Sigmoid colon (tissue), 7 donors: Measurements from ENCODE around the gene TOM1L2. TPM values are rescaled to one million over a fixed set of nuclear protein-coding genes. Genes with fewer than 3 reads are reported as not detected.

Source experiments
- DNase-seq: peaks from one replicate; pipeline ENCODE4 v3.0.0-alpha.2; 2019
- H3K27ac ChIP-seq, 4 donors: fragments of 200-600 bp; sonication (generic); one replicate each; pipeline ENCODE4 v1.5.1; 2016 to 2019; ENCODE audit warnings: mild to moderate bottlenecking in 1 of 4
- H3K27me3 ChIP-seq, 3 donors: fragments of 200-600 bp; sonication (generic); one replicate each; pipeline ENCODE4 v1.5.1; 2019; ENCODE audit warnings: mild to moderate bottlenecking in 1 of 3
- H3K36me3 ChIP-seq, 4 donors: fragments of 200-600 bp; sonication (generic); one replicate each; pipeline ENCODE4 v1.5.1; 2016 to 2019
- H3K4me1 ChIP-seq, 4 donors: fragments of 200-600 bp; sonication (generic); one replicate each; pipeline ENCODE4 v1.5.1; 2017 to 2019
- H3K4me3 ChIP-seq, 4 donors: fragments of 200-600 bp; sonication (generic); one replicate each; pipeline ENCODE4 v1.5.1; 2017 to 2019; ENCODE audit warnings: mild to moderate bottlenecking in 2 of 4, moderate library complexity in 1 of 4
- H3K9me3 ChIP-seq, 4 donors: fragments of 200-600 bp in 3 of 4; sonication (generic) in 3 of 4; one replicate each; pipeline versions ENCODE4 v1.5.1 to v1.6.1; 2013 to 2019
- EP300 ChIP-seq, 4 donors: sonication (generic); formaldehyde crosslinking; IDR thresholded peaks; one replicate each; pipeline ENCODE4 v1.6.1; 2017; ENCODE audit warnings: antibody characterized with exemption in 4 of 4
- POLR2A ChIP-seq, 2 donors: fragments of 450-650 bp; IDR thresholded peaks; one replicate each; pipeline ENCODE4 v1.6.1; 2016; ENCODE audit warnings: antibody characterized with exemption in 2 of 2, mild to moderate bottlenecking in 2 of 2, moderate library complexity in 2 of 2
- POLR2AphosphoS5 ChIP-seq, 4 donors: sonication (generic); formaldehyde crosslinking; IDR thresholded peaks; one replicate each; pipeline ENCODE4 v1.6.1; 2017; ENCODE audit warnings: antibody characterized with exemption in 4 of 4
- WGBS, 2 donors: extraction: QIAGEN DNeasy Blood & Tissue Kit; methylation state at CpG; one replicate each; pipeline ENCODE4 v1.1.7; 2013; 5-methylcytosine and 5-hydroxymethylcytosine counted together
- intact Hi-C: fragments of 100-400 bp; cut with DNase I; formaldehyde crosslinking; loops from one replicate; pipeline ENCODE4 v1.15.1; 2023
- polyA plus RNA-seq, 3 donors: library from polyadenylated mRNA; stranded (reverse); fragments of 200-250 nt; gene quantifications; one replicate each; pipeline ENCODE4 v1.2.3, GENCODE V29; 2013
- total RNA-seq, 4 donors: library from RNA; depleted of rRNA; stranded (reverse); fragments of >200 nt; gene quantifications; one replicate each; pipeline ENCODE4 v1.1.0, GENCODE V29; 2016
- TF ChIP-seq, protein P1 (sequence below), 4 experiments: fragments of 450-650 bp in 3 of 4; fragments of 200-600 bp in 1 of 4; IDR thresholded peaks; one replicate each; pipeline ENCODE4 v1.5.1; 2016 to 2019; ENCODE audit warnings: antibody characterized with exemption in 4 of 4, mild to moderate bottlenecking in 3 of 4, moderate library complexity in 2 of 4
- donor health status: healthy with polysubstance abuse.
- donor health status: Bipolar disorder and iron deficiency.
- donor health status: healthy.

The TOM1L2 gene
- total and polyA plus RNA-seq, 7 donors: 13.8 to 215 (median 43.3) TPM

DNA sequence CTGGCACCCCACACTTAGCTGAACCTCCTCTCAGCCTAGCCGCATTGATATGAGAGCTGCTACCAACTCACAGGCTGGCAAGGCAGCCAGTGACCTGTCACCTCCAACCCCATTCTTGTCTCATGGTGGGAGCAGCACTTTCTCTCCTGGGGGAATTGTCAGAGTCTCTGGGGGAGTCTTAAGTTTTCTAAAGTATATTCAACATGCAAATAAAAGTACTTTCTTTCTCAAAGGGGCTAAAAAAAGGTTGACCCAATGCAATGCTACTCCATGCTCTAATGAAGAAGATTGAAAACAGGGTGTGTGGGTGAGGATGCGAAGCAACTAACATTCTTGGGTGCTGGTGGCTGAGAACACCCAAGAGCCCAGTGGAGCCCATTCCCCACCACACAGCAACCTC, 82.3 kb downstream of the TOM1L2 start:
- H3K36me3 ChIP-seq: peaks cover 0 to 33% (median 6%) of the 10 kb centered on the region in 4 donors

DNA sequence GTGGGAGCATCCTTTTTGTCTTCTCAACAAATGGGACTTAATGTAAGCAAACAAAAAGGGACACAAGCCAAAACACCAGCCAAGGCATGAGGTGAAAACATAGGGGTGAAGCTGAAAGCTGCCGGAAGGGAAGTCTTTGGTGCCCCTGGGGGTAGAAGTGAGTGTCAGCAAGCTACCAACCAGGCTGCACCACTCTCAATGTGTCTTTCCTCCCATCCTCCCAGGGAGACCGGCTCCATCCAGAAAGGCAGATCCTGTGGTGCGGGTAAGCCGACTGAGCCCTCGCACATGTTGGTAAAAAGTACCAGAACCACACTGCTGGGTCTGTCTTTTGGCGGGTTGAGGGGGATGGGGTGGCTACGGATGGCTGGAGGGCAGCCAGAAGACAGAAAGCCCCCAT, 83.4 kb downstream of the TOM1L2 start:
- Histone ChIP-seq H3K27me3 (no peaks in the 10 kb centered on the region), H3K9me3 (no peaks in the 10 kb centered on the region), H3K4me3 (no peak overlapping the region), H3K4me1 (peaks cover 0 to 11% (median 5%) of the 10 kb centered on the region in 4 donors), H3K27ac (no peak overlapping the region), H3K36me3 (peaks cover 8 to 37% (median 14%) of the 10 kb centered on the region in 4 donors)
- 83 to 94% methylated on average over 7 of the region's 7 CpGs for WGBS, 2 donors
- intact Hi-C loops: no loop called here
- TF ChIP-seq EP300 (IDR thresholded peaks at IDR 0.05) (no peak), POLR2A (IDR thresholded peaks at IDR 0.05) (no peak), POLR2AphosphoS5 (IDR thresholded peaks at IDR 0.05) (no peak)
- TF ChIP-seq, protein P1, sequence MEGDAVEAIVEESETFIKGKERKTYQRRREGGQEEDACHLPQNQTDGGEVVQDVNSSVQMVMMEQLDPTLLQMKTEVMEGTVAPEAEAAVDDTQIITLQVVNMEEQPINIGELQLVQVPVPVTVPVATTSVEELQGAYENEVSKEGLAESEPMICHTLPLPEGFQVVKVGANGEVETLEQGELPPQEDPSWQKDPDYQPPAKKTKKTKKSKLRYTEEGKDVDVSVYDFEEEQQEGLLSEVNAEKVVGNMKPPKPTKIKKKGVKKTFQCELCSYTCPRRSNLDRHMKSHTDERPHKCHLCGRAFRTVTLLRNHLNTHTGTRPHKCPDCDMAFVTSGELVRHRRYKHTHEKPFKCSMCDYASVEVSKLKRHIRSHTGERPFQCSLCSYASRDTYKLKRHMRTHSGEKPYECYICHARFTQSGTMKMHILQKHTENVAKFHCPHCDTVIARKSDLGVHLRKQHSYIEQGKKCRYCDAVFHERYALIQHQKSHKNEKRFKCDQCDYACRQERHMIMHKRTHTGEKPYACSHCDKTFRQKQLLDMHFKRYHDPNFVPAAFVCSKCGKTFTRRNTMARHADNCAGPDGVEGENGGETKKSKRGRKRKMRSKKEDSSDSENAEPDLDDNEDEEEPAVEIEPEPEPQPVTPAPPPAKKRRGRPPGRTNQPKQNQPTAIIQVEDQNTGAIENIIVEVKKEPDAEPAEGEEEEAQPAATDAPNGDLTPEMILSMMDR (IDR thresholded peaks at IDR 0.05): no peak
- no peak for DNase-seq

More for the DNA sequence above, 82.3 kb downstream of the TOM1L2 start:
- Histone ChIP-seq H3K27ac (no peak overlapping the region), H3K4me3 (no peak overlapping the region), H3K4me1 (peaks cover 0 to 11% (median 5%) of the 10 kb centered on the region in 4 donors), H3K9me3 (no peaks in the 10 kb centered on the region), H3K27me3 (no peaks in the 10 kb centered on the region)
- WGBS, 2 donors: 95 to 97% methylated on average over 2 of the region's 2 CpGs
- TF ChIP-seq POLR2A (IDR thresholded peaks at IDR 0.05) (no peak), EP300 (IDR thresholded peaks at IDR 0.05) (no peak), POLR2AphosphoS5 (IDR thresholded peaks at IDR 0.05) (no peak)
- TF ChIP-seq, protein P1 (IDR thresholded peaks at IDR 0.05): no peak
- intact Hi-C loops: no loop called here
- no peak for DNase-seq

DNA sequence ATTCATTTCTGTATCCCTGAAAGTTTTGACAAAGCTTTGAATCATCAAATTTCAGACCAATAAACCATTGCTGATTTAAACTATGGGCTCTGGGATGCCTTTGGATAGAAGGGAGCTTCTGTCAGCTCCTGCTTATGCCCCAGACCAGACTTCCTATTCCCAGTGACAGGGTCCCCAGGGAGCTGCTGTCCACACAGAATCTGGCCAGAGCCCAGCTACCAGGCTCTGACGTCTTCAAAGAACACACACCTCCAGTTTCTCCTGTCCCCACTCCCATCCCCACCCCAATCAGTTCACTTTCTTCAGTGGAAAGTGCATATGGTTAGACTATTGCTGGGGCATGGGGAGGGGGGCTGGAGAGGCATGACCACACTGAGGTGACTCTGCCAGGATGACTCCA, 83.8 kb downstream of the TOM1L2 start:
- Histone ChIP-seq H3K27ac (no peak overlapping the region), H3K4me3 (no peak overlapping the region), H3K36me3 (peaks cover 9 to 37% (median 16%) of the 10 kb centered on the region in 4 donors), H3K9me3 (no peaks in the 10 kb centered on the region), H3K27me3 (no peaks in the 10 kb centered on the region), H3K4me1 (peaks cover 0 to 11% (median 5%) of the 10 kb centered on the region in 4 donors)
- DNase-seq: no peak
- TF ChIP-seq POLR2A (IDR thresholded peaks at IDR 0.05) (no peak), EP300 (IDR thresholded peaks at IDR 0.05) (no peak), POLR2AphosphoS5 (IDR thresholded peaks at IDR 0.05) (no peak)
- TF ChIP-seq, protein P1 (IDR thresholded peaks at IDR 0.05): no peak
- intact Hi-C loops: no loop called here
- WGBS, 2 donors: 73 to 83% methylated on average over 1 of the region's 1 CpG

DNA sequence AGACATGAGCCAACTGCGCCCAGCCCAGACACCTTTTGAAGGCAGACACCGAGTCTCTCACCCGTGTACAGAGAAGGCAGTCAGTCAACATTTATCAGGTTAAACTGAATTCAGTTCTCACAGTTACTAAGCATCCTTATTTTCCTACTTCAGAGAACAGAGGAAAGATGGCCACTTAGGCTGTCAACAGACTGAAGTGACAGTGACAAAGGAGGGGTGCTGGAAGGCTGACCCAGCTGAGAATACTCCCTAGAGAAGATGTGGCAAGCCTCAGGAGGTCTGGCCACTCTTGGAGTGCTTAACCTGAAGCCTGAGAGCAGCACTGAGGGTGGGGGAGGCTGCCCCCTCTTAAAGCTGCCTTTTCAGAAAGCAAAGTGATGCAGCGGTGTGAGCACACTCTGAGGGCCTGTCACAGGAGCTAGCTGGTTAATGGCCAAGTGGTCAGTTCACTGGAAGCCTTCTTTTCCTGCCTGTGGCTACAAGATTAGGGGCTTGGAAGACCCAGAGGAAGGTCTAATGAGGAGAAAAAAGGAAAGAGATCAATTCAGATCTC, 84.4 kb downstream of the TOM1L2 start:
- DNase-seq: no peak
- Histone ChIP-seq H3K36me3 (peaks cover 11 to 37% (median 16%) of the 10 kb centered on the region in 4 donors), H3K4me1 (peaks cover 0 to 11% (median 5%) of the 10 kb centered on the region in 4 donors), H3K9me3 (no peaks in the 10 kb centered on the region), H3K27ac (no peak overlapping the region), H3K4me3 (no peak overlapping the region), H3K27me3 (no peaks in the 10 kb centered on the region)
- 95% methylated on average over 4 of the region's 4 CpGs for WGBS, 2 donors
- TF ChIP-seq EP300 (IDR thresholded peaks at IDR 0.05) (no peak), POLR2AphosphoS5 (IDR thresholded peaks at IDR 0.05) (no peak), POLR2A (IDR thresholded peaks at IDR 0.05) (no peak)
- TF ChIP-seq, protein P1 (IDR thresholded peaks at IDR 0.05): no peak
- intact Hi-C loops: no loop called here

DNA sequence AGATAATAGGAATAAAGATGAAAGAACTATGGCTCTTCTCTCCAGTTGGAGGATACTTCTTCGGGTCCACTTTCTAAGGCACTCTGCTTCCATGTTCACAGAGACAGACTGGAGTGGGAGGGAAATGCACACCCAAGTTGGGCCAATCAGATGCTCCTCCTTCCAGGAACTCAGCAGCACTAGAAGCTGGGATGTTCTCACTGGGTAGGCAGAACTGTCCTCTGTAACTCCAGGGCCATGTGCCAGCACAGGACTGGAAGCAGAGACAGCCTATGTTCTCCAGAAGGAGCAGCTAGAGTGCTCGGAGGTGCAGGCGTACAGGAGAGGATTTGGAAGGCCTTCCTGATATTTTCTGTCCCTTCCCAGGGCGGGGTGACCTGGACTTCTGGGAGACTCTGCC, 85.5 kb downstream of the TOM1L2 start:
- WGBS, 2 donors: 80 to 93% methylated on average over 4 of the region's 4 CpGs
- peaks cover 0 to 11% (median 5%) of the 10 kb centered on the region in 4 donors for H3K4me1 ChIP-seq
- intact Hi-C loops: no loop called here
- H3K36me3 ChIP-seq: peaks cover 21 to 37% (median 24%) of the 10 kb centered on the region in 4 donors
- peak; percentile 75 for DNase-seq
- no peak for TF ChIP-seq POLR2AphosphoS5 (IDR thresholded peaks at IDR 0.05)
- TF ChIP-seq EP300 (IDR thresholded peaks at IDR 0.05): no peak
- TF ChIP-seq POLR2A (IDR thresholded peaks at IDR 0.05): no peak
- TF ChIP-seq, protein P1 (IDR thresholded peaks at IDR 0.05): no peak
- no peaks in the 10 kb centered on the region for H3K27me3 ChIP-seq
- peak overlapping the region in 2 of 4 donors; percentile 18 to 29 for H3K27ac ChIP-seq
- no peak overlapping the region for H3K4me3 ChIP-seq
- H3K9me3 ChIP-seq: no peaks in the 10 kb centered on the region
